Esophagus muscularis mucosa (tissue), 4 donors: ENCODE results near the gene PTPN4. TPM values are rescaled to one million over a fixed set of nuclear protein-coding genes. Genes with fewer than 3 reads are reported as not detected.

Experiments used
- DNase-seq: peaks from one replicate; pipeline ENCODE4 v3.0.0-alpha.2; 2017; ENCODE audit errors: extremely low spot score
- H3K27ac ChIP-seq, 4 donors: fragments of 200-600 bp; sonication (generic); replicated peaks in 1 of 4; 1 replicate in 3 of 4; 2 replicates in 1 of 4; pipeline ENCODE4 v1.5.1; 2016 to 2019; ENCODE audit warnings: mild to moderate bottlenecking in 1 of 4
- H3K27me3 ChIP-seq, 4 donors: fragments of 200-600 bp; sonication (generic); one replicate each; pipeline versions ENCODE4 v1.5.1 to v1.6.0; 2016 to 2019
- H3K36me3 ChIP-seq, 4 donors: fragments of 200-600 bp; sonication (generic); one replicate each; pipeline ENCODE4 v1.5.1; 2016 to 2019
- H3K4me1 ChIP-seq, 4 donors: fragments of 200-600 bp; sonication (generic); one replicate each; pipeline ENCODE4 v1.5.1; 2016 to 2019
- H3K4me3 ChIP-seq, 4 donors: fragments of 200-600 bp; sonication (generic); 1 replicate in 2 of 4; 2 replicates in 2 of 4; pipeline ENCODE4 v1.5.1; 2016 to 2019; ENCODE audit warnings: mild to moderate bottlenecking in 4 of 4, moderate library complexity in 1 of 4
- H3K9me3 ChIP-seq, 4 donors: fragments of 200-600 bp; sonication (generic); 1 replicate in 3 of 4; 2 replicates in 1 of 4; pipeline ENCODE4 v1.5.1; 2016 to 2019
- EP300 ChIP-seq: sonication (generic); formaldehyde crosslinking; IDR thresholded peaks from one replicate; pipeline ENCODE4 v1.6.1; 2017; ENCODE audit warnings: antibody characterized with exemption
- POLR2A ChIP-seq: fragments of 450-650 bp; IDR thresholded peaks from one replicate; pipeline ENCODE4 v1.6.1; 2017; ENCODE audit warnings: antibody characterized with exemption, moderate library complexity, mild to moderate bottlenecking, low read depth
- POLR2AphosphoS5 ChIP-seq, 2 donors: sonication (generic); formaldehyde crosslinking; IDR thresholded peaks; one replicate each; pipeline ENCODE4 v1.6.1; 2017; ENCODE audit warnings: antibody characterized with exemption in 2 of 2
- WGBS: methylation state at CpG from one replicate; pipeline ENCODE4 v1.1.5; 2018; 5-methylcytosine and 5-hydroxymethylcytosine counted together
- intact Hi-C: fragments of 100-400 bp; cut with DNase I; formaldehyde crosslinking; loops from one replicate; pipeline ENCODE4 v1.15.1; 2023
- total RNA-seq, 4 donors: library from RNA; depleted of rRNA; stranded (reverse); fragments of >200 nt; gene quantifications; one replicate each; pipeline versions ENCODE4 v1.1.0 to v1.2.1, GENCODE V29; 2016
- TF ChIP-seq, protein P1 (sequence below), 3 experiments: fragments of 200-600 bp in 2 of 3; fragments of 450-650 bp in 1 of 3; sonication (generic) in 2 of 3; IDR thresholded peaks; one replicate each; pipeline ENCODE4 v1.5.1; 2017 to 2019; ENCODE audit warnings: antibody characterized with exemption in 3 of 3, mild to moderate bottlenecking in 2 of 3, moderate library complexity in 1 of 3

PTPN4 gene
- total RNA-seq, 4 donors from 2014 or later, result 21.3 to 39.9 (median 24.7) TPM

DNA sequence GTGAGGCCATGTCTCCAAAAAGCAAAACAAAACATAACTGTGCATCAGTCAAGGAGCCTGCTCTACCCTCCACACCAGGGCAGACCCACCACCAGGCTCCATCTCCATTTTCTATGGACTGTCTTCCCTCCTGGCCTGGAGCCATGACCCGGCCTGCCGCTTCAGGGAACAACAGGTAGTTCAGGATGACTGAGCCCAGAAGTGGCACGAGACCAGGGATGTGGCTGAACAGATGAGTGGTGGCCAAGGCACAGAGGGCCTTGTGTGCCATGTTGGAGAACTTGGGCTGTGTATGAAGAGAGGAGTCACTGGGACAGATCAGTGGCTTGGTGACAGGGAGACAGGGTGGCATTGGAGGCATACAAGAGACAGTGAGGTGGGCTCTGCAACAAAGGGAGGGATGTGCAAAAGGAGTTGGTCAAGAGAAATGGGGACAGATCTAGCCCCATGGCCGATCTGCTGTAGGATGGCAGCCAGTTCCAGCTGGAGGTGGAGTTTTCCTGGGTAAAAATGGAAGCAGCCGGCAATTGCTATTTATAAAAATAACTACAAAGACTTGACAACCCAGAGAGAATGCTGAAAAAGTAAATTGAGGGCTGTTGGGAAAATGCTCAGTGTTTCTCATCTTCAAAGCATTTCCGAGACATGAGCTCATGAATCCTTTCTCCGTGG is 45.8 kb upstream of the PTPN4 start:
- intact Hi-C loops, result no loop called here
- peaks cover 0 to 4% (median 0%) of the 10 kb centered on the region in 4 donors for H3K27me3 ChIP-seq
- 77% methylated on average over 7 of the region's 7 CpGs for WGBS
- H3K9me3 ChIP-seq, result no peaks in the 10 kb centered on the region
- TF ChIP-seq POLR2A (no peak), POLR2AphosphoS5 (IDR thresholded peaks at IDR 0.05) (no peak), EP300 (no peak)
- TF ChIP-seq, protein P1, sequence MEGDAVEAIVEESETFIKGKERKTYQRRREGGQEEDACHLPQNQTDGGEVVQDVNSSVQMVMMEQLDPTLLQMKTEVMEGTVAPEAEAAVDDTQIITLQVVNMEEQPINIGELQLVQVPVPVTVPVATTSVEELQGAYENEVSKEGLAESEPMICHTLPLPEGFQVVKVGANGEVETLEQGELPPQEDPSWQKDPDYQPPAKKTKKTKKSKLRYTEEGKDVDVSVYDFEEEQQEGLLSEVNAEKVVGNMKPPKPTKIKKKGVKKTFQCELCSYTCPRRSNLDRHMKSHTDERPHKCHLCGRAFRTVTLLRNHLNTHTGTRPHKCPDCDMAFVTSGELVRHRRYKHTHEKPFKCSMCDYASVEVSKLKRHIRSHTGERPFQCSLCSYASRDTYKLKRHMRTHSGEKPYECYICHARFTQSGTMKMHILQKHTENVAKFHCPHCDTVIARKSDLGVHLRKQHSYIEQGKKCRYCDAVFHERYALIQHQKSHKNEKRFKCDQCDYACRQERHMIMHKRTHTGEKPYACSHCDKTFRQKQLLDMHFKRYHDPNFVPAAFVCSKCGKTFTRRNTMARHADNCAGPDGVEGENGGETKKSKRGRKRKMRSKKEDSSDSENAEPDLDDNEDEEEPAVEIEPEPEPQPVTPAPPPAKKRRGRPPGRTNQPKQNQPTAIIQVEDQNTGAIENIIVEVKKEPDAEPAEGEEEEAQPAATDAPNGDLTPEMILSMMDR (IDR thresholded peaks at IDR 0.05), result no peak
- H3K36me3 ChIP-seq, result no peaks in the 10 kb centered on the region
- H3K27ac ChIP-seq, result no peak overlapping the region
- DNase-seq, result no peak
- no peak overlapping the region for H3K4me3 ChIP-seq
- peaks cover 0 to 9% (median 0%) of the 10 kb centered on the region in 4 donors for H3K4me1 ChIP-seq

GRCh38 chr2:119715409-119716283 is 44.1 kb upstream of the PTPN4 start:
- Histone ChIP-seq H3K27ac (no peak overlapping the region), H3K4me1 (peaks cover 0 to 9% (median 0%) of the 10 kb centered on the region in 4 donors), H3K27me3 (peaks cover 0 to 4% (median 0%) of the 10 kb centered on the region in 4 donors), H3K36me3 (no peaks in the 10 kb centered on the region), H3K4me3 (no peak overlapping the region), H3K9me3 (no peaks in the 10 kb centered on the region)
- no peak for DNase-seq
- intact Hi-C loops, result no loop called here
- 92% methylated on average over 21 of the region's 23 CpGs for WGBS
- TF ChIP-seq, protein P1 (IDR thresholded peaks at IDR 0.05), result no peak
- TF ChIP-seq POLR2A (no peak), EP300 (no peak), POLR2AphosphoS5 (IDR thresholded peaks at IDR 0.05) (no peak)

- Histone ChIP-seq H3K4me1 (peaks cover 0 to 9% (median 0%) of the 10 kb centered on the region in 4 donors), H3K9me3 (no peaks in the 10 kb centered on the region), H3K27ac (no peak overlapping the region), H3K36me3 (no peaks in the 10 kb centered on the region), H3K27me3 (peaks cover 0 to 4% (median 0%) of the 10 kb centered on the region in 4 donors), H3K4me3 (no peak overlapping the region)
- WGBS, result 86% methylated on average over 6 of the region's 6 CpGs
- TF ChIP-seq POLR2A (no peak), EP300 (no peak), POLR2AphosphoS5 (IDR thresholded peaks at IDR 0.05) (no peak)
- TF ChIP-seq, protein P1 (IDR thresholded peaks at IDR 0.05), result no peak
- intact Hi-C loops, result no loop called here
- no peak for DNase-seq
These were observed 43.4 kb upstream of the PTPN4 start for GRCh38 chr2:119716284-119716672.

DNA sequence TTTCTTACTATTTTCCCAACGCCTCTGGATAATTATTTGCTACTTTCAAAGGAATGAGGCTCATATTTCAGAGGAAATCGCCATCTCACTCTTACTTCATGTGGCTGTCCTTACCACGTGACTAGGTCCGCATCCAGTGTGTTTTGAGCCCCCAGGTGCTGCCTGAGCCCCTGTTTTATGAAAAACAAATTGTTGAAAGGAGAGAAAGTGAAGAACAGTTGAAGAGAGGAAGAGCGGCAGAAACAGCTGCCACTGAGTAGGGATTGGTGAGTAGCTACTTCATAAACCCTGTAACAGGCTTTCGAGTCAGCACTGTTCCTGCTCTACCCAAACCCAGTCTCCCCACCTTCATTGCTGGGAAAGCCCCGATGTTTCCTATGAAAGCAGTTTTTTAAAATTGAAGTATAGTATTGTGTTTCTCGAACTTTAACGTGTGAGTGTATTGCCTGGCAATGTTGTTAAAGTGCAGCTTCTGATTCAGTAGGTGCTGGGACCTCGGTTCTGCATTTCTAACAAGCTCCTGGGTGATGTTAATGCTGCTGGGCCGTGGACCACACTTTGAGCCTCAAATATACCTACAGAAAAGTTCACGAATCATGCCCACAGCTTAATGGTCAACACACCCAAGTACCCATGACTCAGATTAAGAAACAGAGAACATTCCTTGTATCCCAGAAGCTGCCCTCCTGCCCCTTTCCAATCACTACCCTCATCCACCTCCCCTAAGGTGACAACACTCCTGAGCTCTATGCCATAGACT is 41.0 kb upstream of the PTPN4 start:
- 90% methylated on average over 12 of the region's 12 CpGs for WGBS
- H3K4me1 ChIP-seq, result peaks cover 0 to 9% (median 0%) of the 10 kb centered on the region in 4 donors
- H3K4me3 ChIP-seq, result no peak overlapping the region
- H3K27ac ChIP-seq, result no peak overlapping the region
- intact Hi-C loops, result no loop called here
- peaks cover 0 to 4% (median 0%) of the 10 kb centered on the region in 4 donors for H3K27me3 ChIP-seq
- no peaks in the 10 kb centered on the region for H3K36me3 ChIP-seq
- no peaks in the 10 kb centered on the region for H3K9me3 ChIP-seq
- DNase-seq, result no peak
- TF ChIP-seq POLR2A (no peak), POLR2AphosphoS5 (IDR thresholded peaks at IDR 0.05) (no peak), EP300 (no peak)
- TF ChIP-seq, protein P1 (IDR thresholded peaks at IDR 0.05), result no peak
